IMR-90 (cell line): ENCODE results near the gene COL24A1. TPM values are rescaled to one million over a fixed set of nuclear protein-coding genes. Genes with fewer than 3 reads are reported as not detected.

Experiments
- ATAC-seq: fragments of 200-7000 bp; cut with Tn5 transposase; 2 replicates; pipeline ENCODE4 v1.9.1; 2020; ENCODE audit warnings: low read depth, mild to moderate bottlenecking, moderate library complexity
- BruUV-seq: library from RNA; stranded (reverse); fragments of 400-500 nt; replicated peaks from 2 replicates; lab custom pipeline; 2021; lab: Mats Ljungman, UMichigan
- CTCF ChIA-PET: fragments of 300-600 bp; formaldehyde crosslinking; extraction: SDS; loops from one replicate; lab custom pipeline; 2021; ENCODE audit warnings: antibody characterized with exemption; lab: Yijun Ruan, JAX
- POLR2A ChIA-PET: fragments of 300-600 bp; sonication (Branson Sonifier 250); formaldehyde crosslinking; loops from one replicate; lab custom pipeline; 2022; ENCODE audit warnings: antibody characterized with exemption; ENCODE audit not compliant: unreplicated experiment; lab: Charles Lee
- DNase-seq: peaks from one replicate; pipeline ENCODE4 v3.0.0; 2013
- H2AFZ ChIP-seq: replicated peaks from 2 replicates; pipeline ENCODE3; 2013; ENCODE audit warnings: low read length, mild to moderate bottlenecking; ENCODE audit not compliant: poor library complexity
- H2AK5ac ChIP-seq: 2 replicates; pipeline ENCODE4 v1.6.1; 2013; ENCODE audit warnings: low read depth, low read length, inconsistent platforms
- H2AK9ac ChIP-seq: replicated peaks from 2 replicates; pipeline ENCODE3; 2013; ENCODE audit warnings: mild to moderate bottlenecking, low read depth, low read length, moderate library complexity; ENCODE audit not compliant: poor library complexity
- H2BK120ac ChIP-seq: 2 replicates; pipeline ENCODE4 v1.6.1; 2013; ENCODE audit warnings: low read depth, low read length, inconsistent platforms
- H2BK15ac ChIP-seq: 3 replicates; pipeline ENCODE4 v1.6.1; 2013; ENCODE audit warnings: low read depth, low read length, inconsistent platforms
- H2BK20ac ChIP-seq: 2 replicates; pipeline ENCODE4 v1.6.1; 2013; ENCODE audit warnings: low read depth, mild to moderate bottlenecking, inconsistent platforms, low read length, moderate library complexity
- H2BK5ac ChIP-seq: 2 replicates; pipeline ENCODE4 v1.6.1; 2013; ENCODE audit warnings: mild to moderate bottlenecking, low read depth, low read length, inconsistent platforms; ENCODE audit not compliant: poor library complexity, severe bottlenecking
- H3K14ac ChIP-seq: replicated peaks from 2 replicates; pipeline ENCODE4 v1.6.1; 2013; ENCODE audit warnings: low read depth, low read length, inconsistent platforms
- H3K18ac ChIP-seq: 2 replicates; pipeline ENCODE4 v1.6.1; 2013; ENCODE audit warnings: low read depth, low read length, control low read depth
- H3K23ac ChIP-seq: 2 replicates; pipeline ENCODE4 v1.6.1; 2013; ENCODE audit warnings: low read depth, low read length, inconsistent platforms
- H3K27ac ChIP-seq: 2 replicates; pipeline ENCODE4 v1.5.1; 2013; ENCODE audit warnings: mild to moderate bottlenecking, control low read depth, low read length; ENCODE audit not compliant: insufficient read depth
- H3K27me3 ChIP-seq: 2 replicates; pipeline ENCODE4 v1.6.1; 2013; ENCODE audit warnings: low read length; ENCODE audit not compliant: control insufficient read depth, insufficient read depth
- H3K36me3 ChIP-seq: 2 replicates; pipeline ENCODE4 v1.6.1; 2013; ENCODE audit warnings: low read length, mixed read lengths; ENCODE audit not compliant: control insufficient read depth, insufficient read depth
- H3K4ac ChIP-seq: 2 replicates; pipeline ENCODE4 v1.6.1; 2013; ENCODE audit warnings: low read depth, low read length, inconsistent platforms
- H3K4me1 ChIP-seq: 2 replicates; pipeline ENCODE4 v1.6.1; 2013; ENCODE audit warnings: low read length, mixed read lengths; ENCODE audit not compliant: control insufficient read depth, insufficient read depth
- H3K4me2 ChIP-seq: 2 replicates; pipeline ENCODE4 v1.6.1; 2013; ENCODE audit warnings: low read depth, mild to moderate bottlenecking, control low read depth, low read length, moderate library complexity
- H3K4me3 ChIP-seq: 2 replicates; pipeline ENCODE4 v1.5.1; 2013; ENCODE audit warnings: low read depth, mild to moderate bottlenecking, control low read depth, low read length, moderate library complexity; ENCODE audit not compliant: insufficient read depth
- H3K56ac ChIP-seq: 2 replicates; pipeline ENCODE4 v1.6.1; 2013; ENCODE audit warnings: low read length, inconsistent platforms; ENCODE audit not compliant: insufficient read depth; ENCODE audit errors: extremely low read depth
- H3K79me1 ChIP-seq, 2 experiments: 2 replicates each; pipeline ENCODE4 v1.6.1; 2013; ENCODE audit warnings: low read length in 2 of 2, inconsistent platforms in 1 of 2, low read depth in 1 of 2
- H3K9ac ChIP-seq: 2 replicates; pipeline ENCODE4 v1.6.1; 2013; ENCODE audit warnings: low read depth, low read length, control low read depth
- H3K9me1 ChIP-seq: 2 replicates; pipeline ENCODE4 v1.6.1; 2013; ENCODE audit warnings: low read length, inconsistent platforms; ENCODE audit not compliant: insufficient read depth
- H3K9me3 ChIP-seq: 2 replicates; pipeline ENCODE4 v1.6.1; 2013; ENCODE audit warnings: low read length; ENCODE audit not compliant: control insufficient read depth, insufficient read depth
- H4K20me1 ChIP-seq: 2 replicates; pipeline ENCODE4 v1.6.1; 2013; ENCODE audit warnings: low read length, inconsistent platforms; ENCODE audit not compliant: insufficient read depth
- H4K5ac ChIP-seq: 2 replicates; pipeline ENCODE4 v1.6.1; 2013; ENCODE audit warnings: mild to moderate bottlenecking, low read depth, low read length, control low read depth
- H4K8ac ChIP-seq, 2 experiments: 2 replicates each; pipeline ENCODE4 v1.6.1; 2013; ENCODE audit warnings: low read depth in 2 of 2, low read length in 2 of 2, control low read depth in 1 of 2, inconsistent platforms in 1 of 2
- H4K91ac ChIP-seq: 2 replicates; pipeline ENCODE4 v1.6.1; 2013; ENCODE audit warnings: low read depth, low read length, inconsistent platforms; ENCODE audit not compliant: insufficient read depth
- CEBPB ChIP-seq: IDR thresholded peaks from 2 replicates; pipeline ENCODE4 v1.6.1; 2012; ENCODE audit warnings: low read depth, low read length, improper control_type of control experiment
- MXI1 ChIP-seq: IDR thresholded peaks from 2 replicates; pipeline ENCODE4 v1.6.1; 2012; ENCODE audit warnings: low read depth, mild to moderate bottlenecking, low read length, moderate library complexity, borderline replicate concordance
- SMC3 ChIP-seq: fragments of 150-350 bp; IDR thresholded peaks from 2 replicates; pipeline ENCODE4 v1.6.1; 2016; ENCODE audit warnings: low read depth, mild to moderate bottlenecking, antibody characterized with exemption, low read length, moderate library complexity
- USF2 ChIP-seq: fragments of 150-350 bp; IDR thresholded peaks from 2 replicates; pipeline ENCODE4 v1.6.1; 2017; ENCODE audit warnings: mild to moderate bottlenecking, antibody characterized with exemption, low read length, low read depth
- whole genome bisulfite sequencing, 2 experiments: methylation state at CpG; one replicate each; pipeline versions ENCODE4 v1.1.5 to v1.1.7; 2013; ENCODE audit warnings: missing lambda C conversion rate in 2 of 2; ENCODE audit not compliant: insufficient read length in 1 of 2; ENCODE audit errors: extremely low coverage in 2 of 2; 5-methylcytosine and 5-hydroxymethylcytosine counted together
- dilution Hi-C: fragments of 300-500 bp; cut with HindIII; formaldehyde crosslinking; loops from one replicate; pipeline ENCODE4 v1.14.3; 2018; ENCODE audit warnings: low sequenced_read_pairs; ENCODE audit not compliant: unreplicated experiment
- in situ Hi-C: fragments of 300-500 bp; cut with MboI; formaldehyde crosslinking; loops from 3 replicates; pipeline ENCODE4 v1.14.3; 2019; ENCODE audit warnings: low sequenced_read_pairs, inconsistent platforms, mixed read lengths
- intact Hi-C: fragments of 100-400 bp; cut with micrococcal nuclease; formaldehyde crosslinking; loops from 2 replicates; pipeline ENCODE4 v1.10.0; 2022
- polyA plus RNA-seq, 3 experiments: library from polyadenylated mRNA; depleted of rRNA; stranded (reverse); fragments of >200 nt; gene quantifications; 2 replicates each; pipeline ENCODE4 v1.2.3, GENCODE V29; 2012; ENCODE audit warnings: low replicate concordance in 1 of 3
- total RNA-seq: library from RNA; depleted of rRNA; stranded (reverse); fragments of >200 nt; gene quantifications from 2 replicates; pipeline ENCODE4 v1.2.3, GENCODE V29; 2012

COL24A1 gene
- total and polyA plus RNA-seq, 2 of the 4 experiments (the other 2 are of a cell fraction) = 1.4 to 2.2 TPM

GRCh38 chr1:85762804-85763203, 393.8 kb downstream of the COL24A1 start:
- dilution Hi-C loops = no loop called here
- Histone ChIP-seq H4K8ac (no peak overlapping the region), H3K9me1 (no peaks in the 10 kb centered on the region), H3K27ac (no peak overlapping the region), H3K9me3 (no peaks in the 10 kb centered on the region), H3K23ac (no peak overlapping the region), H4K91ac (no peak overlapping the region), H2AK5ac (no peak overlapping the region), H3K4me3 (no peak overlapping the region), H3K4ac (no peak overlapping the region), H2BK20ac (no peak overlapping the region), H3K56ac (no peak overlapping the region), H2BK120ac (no peak overlapping the region), H4K20me1 (no peaks in the 10 kb centered on the region), H2AFZ (no peak overlapping the region), H3K9ac (no peak overlapping the region), H3K36me3 (no peaks in the 10 kb centered on the region), H2BK15ac (no peak overlapping the region), H3K4me1 (no peaks in the 10 kb centered on the region), H2BK5ac (no peak overlapping the region), H3K27me3 (no peaks in the 10 kb centered on the region), H2AK9ac (no peak overlapping the region), H3K18ac (no peak overlapping the region), H3K79me1 (no peaks in the 10 kb centered on the region), H3K4me2 (no peak overlapping the region), H4K5ac (no peak overlapping the region), H3K14ac (no peak overlapping the region)
- no TSS peak for BruUV-seq
- in situ Hi-C loops = no loop called here
- DNase-seq = no peak
- TF ChIP-seq CEBPB = no peak
- TF ChIP-seq SMC3 = no peak
- no peak for TF ChIP-seq MXI1
- TF ChIP-seq USF2 = no peak
- no peak for ATAC-seq
- ChIA-PET POLR2A (no interaction called here), CTCF (no interaction called here)
- intact Hi-C loops = no loop called here
- WGBS, 2 experiments = no CpG with 5 or more reads among the region's 1 CpG
